SK-N-SH treated with all-trans-retinoic acid at 6 μM for 48 hours (cell line): ENCODE data around the gene C19orf81.

Experiments
- ARNTL ChIP-seq: fragments of 450-650 bp; formaldehyde crosslinking; IDR thresholded peaks from 2 replicates; pipeline ENCODE4 v1.5.0; 2020; ENCODE audit warnings: low read depth, mild to moderate bottlenecking, moderate library complexity, borderline replicate concordance
- BACH2 ChIP-seq: fragments of 250-450 bp; sonication (Bioruptor Pico); IDR thresholded peaks from 2 replicates; pipeline ENCODE4 v1.9.0; 2021; ENCODE audit warnings: mild to moderate bottlenecking, borderline replicate concordance
- GLIS3 ChIP-seq: fragments of 250-450 bp; sonication (Bioruptor Pico); IDR thresholded peaks from 2 replicates; pipeline ENCODE4 v1.5.0; 2020; ENCODE audit warnings: mild to moderate bottlenecking, moderate library complexity
- PATZ1 ChIP-seq: fragments of 250-450 bp; sonication (Bioruptor Pico); IDR thresholded peaks from 2 replicates; pipeline ENCODE4 v1.8.0; 2020; ENCODE audit warnings: mild to moderate bottlenecking, moderate library complexity, borderline replicate concordance
- SNAI2 ChIP-seq: fragments of 250-450 bp; sonication (Bioruptor Pico); IDR thresholded peaks from 2 replicates; pipeline ENCODE4 v1.5.0; 2020; ENCODE audit warnings: mild to moderate bottlenecking, moderate library complexity
- ZFP30 ChIP-seq: fragments of 450-650 bp; formaldehyde crosslinking; IDR thresholded peaks from 2 replicates; pipeline ENCODE4 v1.5.0; 2022; ENCODE audit warnings: mild to moderate bottlenecking, moderate library complexity
- ZNF565 ChIP-seq: fragments of 450-650 bp; formaldehyde crosslinking; conservative IDR thresholded peaks from 2 replicates; pipeline ENCODE4 v1.5.0; 2020; ENCODE audit warnings: low read depth, mild to moderate bottlenecking, moderate library complexity

- TF ChIP-seq ARNTL (CRISPR knock-in tag) (no peak), BACH2 (no peak), ZNF565 (no peak), ZFP30 (CRISPR knock-in tag) (no peak), PATZ1 (no peak), GLIS3 (no peak), SNAI2 (CRISPR knock-in tag) (no peak)
These were observed 12.8 kb downstream of the C19orf81 start for GRCh38 chr19:50661766-50662650.
